WERI-Rb-1 (cell line): ENCODE results near the gene KCNK7.

Source experiments
- DNase-seq: peaks from one replicate; pipeline ENCODE4 v3.0.0-alpha.2; 2020
- H3K27ac ChIP-seq: fragments of 250-450 bp; sonication (Bioruptor Pico); 2 replicates; pipeline ENCODE4 v1.5.1; 2020; ENCODE audit warnings: mild to moderate bottlenecking, moderate library complexity
- H3K27me3 ChIP-seq: fragments of 250-450 bp; sonication (Bioruptor Pico); 2 replicates; pipeline ENCODE4 v1.5.1; 2021; ENCODE audit warnings: mild to moderate bottlenecking, low read depth, moderate library complexity; ENCODE audit not compliant: insufficient read depth, severe bottlenecking
- H3K36me3 ChIP-seq: fragments of 250-450 bp; sonication (Bioruptor Pico); 2 replicates; pipeline ENCODE4 v1.5.1; 2020; ENCODE audit warnings: mild to moderate bottlenecking, moderate library complexity
- H3K4me3 ChIP-seq: 2 replicates; pipeline ENCODE4 v1.5.1; 2011; ENCODE audit warnings: low read depth, mild to moderate bottlenecking, control low read depth, low read length
- H3K9me3 ChIP-seq: fragments of 250-450 bp; sonication (Bioruptor Pico); 2 replicates; pipeline ENCODE4 v1.5.1; 2021; ENCODE audit warnings: mild to moderate bottlenecking, moderate library complexity; ENCODE audit not compliant: severe bottlenecking
- CTCF ChIP-seq: IDR thresholded peaks from 2 replicates; pipeline ENCODE4 v1.5.1; 2011; ENCODE audit warnings: low read depth, mild to moderate bottlenecking, control low read depth, inconsistent platforms, low read length

The KCNK7 gene

GRCh38 chr11:65624931-65625627 lies 29.5 kb upstream of the KCNK7 start:
- no peaks in the 10 kb centered on the region for H3K9me3 ChIP-seq
- DNase-seq: no peak
- H3K27me3 ChIP-seq: no peaks in the 10 kb centered on the region
- H3K4me3 ChIP-seq: no peak overlapping the region
- H3K27ac ChIP-seq: no peak overlapping the region
- TF ChIP-seq CTCF: no peak
- peaks cover 77% of the 10 kb centered on the region for H3K36me3 ChIP-seq

GRCh38 chr11:65623852-65624616 lies 28.4 kb upstream of the KCNK7 start:
- no peak for DNase-seq
- Histone ChIP-seq H3K27ac (no peak overlapping the region), H3K36me3 (peaks cover 77% of the 10 kb centered on the region), H3K4me3 (no peak overlapping the region), H3K27me3 (no peaks in the 10 kb centered on the region), H3K9me3 (no peaks in the 10 kb centered on the region)
- no peak for TF ChIP-seq CTCF

GRCh38 chr11:65623177-65623576 lies 27.6 kb upstream of the KCNK7 start:
- no peak for DNase-seq
- TF ChIP-seq CTCF: no peak
- Histone ChIP-seq H3K9me3 (no peaks in the 10 kb centered on the region), H3K4me3 (no peak overlapping the region), H3K27me3 (no peaks in the 10 kb centered on the region), H3K36me3 (peaks cover 80% of the 10 kb centered on the region), H3K27ac (no peak overlapping the region)

GRCh38 chr11:65622011-65622410 lies 26.4 kb upstream of the KCNK7 start:
- Histone ChIP-seq H3K27ac (no peak overlapping the region), H3K36me3 (peaks cover 79% of the 10 kb centered on the region), H3K27me3 (no peaks in the 10 kb centered on the region), H3K4me3 (no peak overlapping the region), H3K9me3 (no peaks in the 10 kb centered on the region)
- no peak for DNase-seq
- no peak for TF ChIP-seq CTCF

GRCh38 chr11:65621460-65621859 lies 25.9 kb upstream of the KCNK7 start:
- Histone ChIP-seq H3K27me3 (no peaks in the 10 kb centered on the region), H3K4me3 (no peak overlapping the region), H3K9me3 (no peaks in the 10 kb centered on the region), H3K36me3 (peaks cover 77% of the 10 kb centered on the region), H3K27ac (no peak overlapping the region)
- DNase-seq: no peak
- TF ChIP-seq CTCF: no peak

GRCh38 chr11:65620666-65621065 lies 25.1 kb upstream of the KCNK7 start:
- Histone ChIP-seq H3K9me3 (no peaks in the 10 kb centered on the region), H3K27me3 (no peaks in the 10 kb centered on the region), H3K27ac (no peak overlapping the region), H3K4me3 (no peak overlapping the region), H3K36me3 (peaks cover 69% of the 10 kb centered on the region)
- TF ChIP-seq CTCF: no peak
- no peak for DNase-seq
